Measurements from ENCODE around the gene LRRC61.
"Not testable (repeated sequence)": the region's sequence is repeated elsewhere in the genome, so short reads cannot be mapped to it uniquely, and the experiment has no call there.

LRRC61 gene

DNA sequence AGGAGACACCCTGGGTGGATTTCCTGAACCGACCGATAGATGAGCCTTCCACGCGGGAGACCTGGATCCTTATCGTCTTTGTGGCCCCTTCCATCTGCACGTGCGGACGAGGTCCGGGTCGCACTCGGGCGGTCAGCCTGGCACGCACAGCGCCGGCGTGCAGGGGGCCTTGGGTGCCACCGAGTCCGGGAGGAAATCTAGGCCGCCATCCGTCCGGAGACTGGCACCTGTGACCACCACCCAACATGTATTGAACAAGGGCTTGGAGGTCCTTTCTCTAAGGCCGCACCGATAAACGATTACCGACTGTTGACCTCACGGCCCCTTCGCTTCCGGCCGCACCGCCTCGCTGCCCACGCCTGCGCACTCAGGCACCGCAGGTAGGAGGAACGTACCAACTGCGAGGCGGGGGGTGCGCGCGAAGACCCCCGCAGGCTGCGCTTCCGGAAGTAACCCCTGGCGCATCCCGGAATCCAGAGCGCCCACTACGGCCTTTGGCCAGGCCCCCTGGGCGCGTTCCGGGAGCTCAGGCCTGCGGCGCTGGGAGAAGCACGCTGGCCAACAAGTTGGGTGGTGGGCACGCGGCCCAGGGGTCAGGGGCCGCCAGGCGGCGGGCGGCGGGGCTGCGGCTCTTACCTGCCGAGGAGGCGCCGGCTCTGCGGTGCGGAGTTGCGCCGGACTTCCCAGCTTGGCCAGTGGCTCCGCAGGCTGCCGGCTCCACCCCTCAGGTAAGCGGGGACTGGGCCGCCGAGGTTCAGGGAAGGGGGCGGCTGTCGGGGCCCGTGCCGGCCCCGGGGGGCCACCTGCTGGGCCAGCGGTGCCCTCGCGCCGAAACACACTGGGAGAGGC, at the start of gene LRRC61, which contains the start of gene ACTR3C:
Gene LRRC61 (plus strand): TSS at position 523 of the 849 bp plus-strand sequence. CDS start 13,507 bp downstream, outside the sequence.
Gene ACTR3C (minus strand): TSS at position 713 of the 849 bp plus-strand sequence. CDS start 28,249 bp downstream, outside the sequence.
- peak; percentile 43 for DNase-seq (ENCODE audit: low spot score)

DNA sequence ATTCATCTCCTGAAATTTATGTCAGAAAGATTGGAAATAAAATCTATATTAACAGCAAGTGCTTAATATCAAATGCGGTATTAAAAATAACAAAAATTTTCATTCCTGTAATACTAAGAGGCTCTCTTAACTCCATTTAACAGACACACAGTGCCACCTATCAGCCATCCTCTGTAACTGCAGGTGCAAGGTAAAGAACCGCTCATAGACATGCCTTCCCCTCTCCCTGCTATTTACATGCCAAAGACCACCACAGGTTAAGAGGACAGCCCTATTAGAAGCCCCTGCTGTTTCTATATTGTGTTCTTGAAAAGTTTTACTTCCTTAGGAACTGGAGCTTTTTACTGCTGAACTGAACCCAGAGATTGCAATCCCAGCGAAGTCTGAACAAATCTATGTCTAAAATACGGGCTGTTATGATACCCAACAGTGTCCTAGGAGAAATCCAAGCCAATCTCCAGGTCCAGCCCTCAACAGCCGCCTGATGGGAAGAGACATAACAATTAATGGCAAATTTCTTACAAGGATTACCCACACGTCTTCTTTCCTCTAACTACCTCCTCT, 46.9 kb upstream of the LRRC61 start:
- DNase-seq (ENCODE audit: low spot score): peak; percentile 53

DNA sequence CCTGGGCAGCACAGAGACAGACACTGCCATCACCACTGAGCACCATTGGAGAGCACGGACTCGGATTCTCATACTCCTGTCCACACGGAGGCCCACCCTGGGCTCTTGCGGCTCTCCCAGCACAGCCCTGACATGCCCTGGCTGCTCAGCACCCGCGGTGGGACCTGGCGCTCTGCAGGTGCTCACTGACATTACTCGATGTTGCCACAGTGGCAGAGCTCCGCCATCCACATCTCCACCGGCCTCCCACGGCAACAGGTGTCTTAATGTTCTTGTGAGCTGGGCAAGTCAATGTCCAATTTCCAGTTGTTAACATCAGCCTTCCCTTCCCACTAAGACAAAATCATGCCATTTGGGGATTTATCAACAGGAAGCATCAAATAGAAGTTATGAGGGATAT, 44.8 kb upstream of the LRRC61 start:
- DNase-seq (ENCODE audit: low spot score): not testable (repeated sequence)

GRCh38 chr7:150281681-150282403, 41.3 kb upstream of the LRRC61 start:
- not testable (repeated sequence) for DNase-seq (ENCODE audit: low spot score)

- not testable (repeated sequence) for DNase-seq (ENCODE audit: low spot score)
These were observed 40.0 kb upstream of the LRRC61 start for GRCh38 chr7:150283111-150283510.

GRCh38 chr7:150283608-150284007, 39.5 kb upstream of the LRRC61 start:
- not testable (repeated sequence) for DNase-seq (ENCODE audit: low spot score)

- peak; percentile 14 for DNase-seq (ENCODE audit: low spot score)
These were observed 37.1 kb upstream of the LRRC61 start for GRCh38 chr7:150285849-150286754.

GRCh38 chr7:150287815-150288214, 35.3 kb upstream of the LRRC61 start:
- DNase-seq (ENCODE audit: low spot score): not testable (repeated sequence)

GRCh38 chr7:150288816-150289215, 34.3 kb upstream of the LRRC61 start:
- DNase-seq (ENCODE audit: low spot score): not testable (repeated sequence)

DNA sequence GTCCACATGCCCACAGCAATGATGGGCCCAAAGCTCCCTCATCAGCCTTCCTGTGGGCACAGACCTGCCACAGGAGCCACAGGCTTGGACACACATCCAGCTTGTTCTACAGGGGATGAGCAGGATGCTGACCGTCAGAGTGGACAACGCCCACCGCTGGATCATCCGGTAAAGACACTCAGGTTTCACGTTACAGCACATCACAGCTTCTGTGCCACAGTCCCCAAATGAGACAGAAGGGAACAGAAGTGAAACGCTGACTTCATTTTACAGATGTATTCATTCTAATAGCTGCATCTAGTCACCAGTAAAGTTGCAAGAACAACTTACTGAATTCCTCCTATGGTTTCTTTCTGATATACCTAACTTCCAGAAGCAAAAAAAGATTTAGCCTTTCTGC, 32.8 kb upstream of the LRRC61 start:
- DNase-seq (ENCODE audit: low spot score): not testable (repeated sequence)

GRCh38 chr7:150295027-150295426, 28.1 kb upstream of the LRRC61 start:
- DNase-seq (ENCODE audit: low spot score): not testable (repeated sequence)

GRCh38 chr7:150295614-150296013, 27.5 kb upstream of the LRRC61 start:
- DNase-seq (ENCODE audit: low spot score): not testable (repeated sequence)

GRCh38 chr7:150296802-150297201, 26.4 kb upstream of the LRRC61 start:
- DNase-seq (ENCODE audit: low spot score): not testable (repeated sequence)

DNA sequence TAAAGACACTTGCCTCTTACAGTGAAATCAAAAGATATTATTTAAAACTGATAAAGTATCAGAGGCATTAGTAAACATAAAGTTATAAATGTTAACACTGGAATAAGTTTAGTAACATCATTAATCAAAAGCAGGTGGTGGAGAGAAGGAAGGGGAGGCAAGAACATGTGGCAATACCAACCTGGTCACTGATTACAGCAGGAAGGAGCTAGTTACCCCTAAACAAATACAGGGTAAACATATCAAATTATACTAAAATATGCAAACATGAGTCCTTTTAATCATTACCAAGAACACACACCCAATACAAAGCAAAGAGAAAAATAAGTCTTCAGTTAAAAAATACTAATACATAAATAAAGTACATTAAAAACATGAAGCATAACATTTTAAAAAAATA, 25.2 kb upstream of the LRRC61 start:
- not testable (repeated sequence) for DNase-seq (ENCODE audit: low spot score)

- DNase-seq (ENCODE audit: low spot score): not testable (repeated sequence)
These were observed 20.2 kb upstream of the LRRC61 start for GRCh38 chr7:150302908-150303310.

DNA sequence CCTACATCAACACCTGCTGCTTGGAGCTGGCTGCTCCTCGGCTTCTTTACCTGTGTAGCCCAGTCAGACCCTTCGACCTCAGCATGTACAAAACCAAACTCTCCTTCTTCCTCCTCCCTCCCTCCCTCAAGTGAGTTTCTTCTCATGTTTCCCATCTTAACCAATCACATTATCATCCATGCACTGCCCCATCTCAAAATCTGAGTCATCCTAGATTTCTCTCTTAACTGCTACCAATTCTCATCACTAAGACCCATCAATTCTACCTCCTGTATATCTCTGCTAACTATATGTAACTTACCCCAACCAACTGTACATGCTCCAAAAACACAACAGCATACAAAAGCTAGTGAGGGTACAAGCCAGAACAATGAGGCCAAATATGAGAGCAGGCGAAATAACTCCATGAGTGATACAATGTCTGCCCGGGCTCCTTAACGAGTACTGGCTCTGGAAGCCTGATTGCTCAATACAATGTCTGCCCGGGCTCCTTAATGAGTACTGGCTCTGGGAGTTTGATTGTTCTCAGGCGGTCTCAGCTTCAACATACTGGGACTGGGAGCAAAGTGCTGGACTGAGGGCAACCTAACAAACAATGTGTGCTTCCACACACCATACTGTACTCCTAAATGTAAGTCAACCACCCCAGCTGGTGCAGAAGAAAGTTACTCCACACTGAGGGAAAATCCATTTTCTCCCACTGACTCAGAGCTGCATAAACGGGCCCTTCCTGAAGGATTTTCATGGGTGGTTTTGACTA, 18.5 kb upstream of the LRRC61 start:
- not testable (repeated sequence) for DNase-seq (ENCODE audit: low spot score)

- DNase-seq (ENCODE audit: low spot score): not testable (repeated sequence)
These were observed 17.8 kb upstream of the LRRC61 start for GRCh38 chr7:150305259-150305902.

DNA sequence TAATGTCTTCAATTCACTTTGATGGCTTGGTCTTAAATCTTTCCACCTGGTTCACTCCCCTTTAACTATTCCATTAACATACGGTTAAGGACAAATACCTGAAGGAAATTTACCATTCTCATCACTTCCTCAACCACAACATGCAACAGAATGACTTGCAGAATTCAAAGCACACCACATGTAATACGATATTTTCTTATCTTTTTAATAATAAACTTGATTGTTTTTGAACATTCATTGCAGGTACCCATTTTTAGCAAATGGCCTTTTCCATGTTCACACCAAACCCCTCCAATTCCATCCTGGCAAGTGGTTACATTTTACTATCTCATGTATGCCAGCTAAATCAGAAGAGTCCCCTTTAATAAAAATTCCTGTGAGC, 17.3 kb upstream of the LRRC61 start:
- not testable (repeated sequence) for DNase-seq (ENCODE audit: low spot score)

GRCh38 chr7:150306377-150306776, 16.8 kb upstream of the LRRC61 start:
- DNase-seq (ENCODE audit: low spot score): not testable (repeated sequence)

DNA sequence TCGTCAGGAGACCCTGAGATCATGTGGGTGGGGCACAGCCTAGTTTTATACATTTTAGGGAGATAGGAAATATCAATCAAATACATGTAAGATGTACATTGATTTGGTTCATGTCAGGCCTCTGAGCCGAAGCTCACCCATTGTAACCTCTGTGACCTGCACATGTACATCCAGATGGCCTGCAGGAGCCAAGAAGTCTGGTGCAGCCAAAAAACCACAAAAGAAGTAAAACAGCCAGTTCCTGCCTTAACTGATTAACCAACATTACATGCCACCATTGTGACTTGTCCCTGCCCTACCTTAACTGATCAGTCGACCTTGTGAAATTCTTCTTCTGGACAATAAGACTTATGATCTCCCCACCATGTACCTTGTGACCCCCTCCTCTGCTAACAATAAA, 16.0 kb upstream of the LRRC61 start:
- no peak for DNase-seq (ENCODE audit: low spot score)
